Liver (tissue), 9 donors: ENCODE data around the gene LIM2. TPM values are rescaled to one million over a fixed set of nuclear protein-coding genes. Genes with fewer than 3 reads are reported as not detected.

Experiments used
- DNase-seq: peaks from one replicate; pipeline ENCODE4 v3.0.0-alpha.2; 2017; ENCODE audit warnings: low spot score
- H3K27ac ChIP-seq, 2 donors: one replicate each; pipeline ENCODE4 v1.7.0; 2013; ENCODE audit warnings: inconsistent platforms in 2 of 2, low read length in 2 of 2, control low read depth in 1 of 2, low read depth in 1 of 2, mild to moderate bottlenecking in 1 of 2
- H3K27me3 ChIP-seq, 4 donors: one replicate each; pipeline versions ENCODE4 v1.6.1 to v1.7.0; 2013; ENCODE audit warnings: low read length in 3 of 4, inconsistent platforms in 1 of 4, mild to moderate bottlenecking in 1 of 4, moderate library complexity in 1 of 4; ENCODE audit not compliant: control insufficient read depth in 4 of 4, insufficient read depth in 4 of 4
- H3K36me3 ChIP-seq, 4 donors: one replicate each; pipeline versions ENCODE4 v1.6.1 to v1.7.0; 2013; ENCODE audit warnings: low read length in 3 of 4, mild to moderate bottlenecking in 3 of 4, low read depth in 1 of 4, moderate library complexity in 1 of 4; ENCODE audit not compliant: control insufficient read depth in 4 of 4, insufficient read depth in 3 of 4
- H3K4me1 ChIP-seq, 4 donors: one replicate each; pipeline versions ENCODE4 v1.6.1 to v1.7.0; 2013; ENCODE audit warnings: low read length in 3 of 4, mild to moderate bottlenecking in 3 of 4, moderate library complexity in 1 of 4; ENCODE audit not compliant: control insufficient read depth in 4 of 4, insufficient read depth in 4 of 4
- H3K4me3 ChIP-seq, 3 donors: one replicate each; pipeline versions ENCODE4 v1.6.1 to v1.7.0; 2013; ENCODE audit warnings: low read length in 3 of 3, control low read depth in 1 of 3, low read depth in 1 of 3, mild to moderate bottlenecking in 1 of 3
- H3K9ac ChIP-seq, 2 donors: one replicate each; pipeline ENCODE4 v1.7.0; 2013; ENCODE audit warnings: low read length in 2 of 2, mild to moderate bottlenecking in 2 of 2, moderate library complexity in 2 of 2, control low read depth in 1 of 2, low read depth in 1 of 2
- H3K9me3 ChIP-seq, 4 donors: one replicate each; pipeline versions ENCODE4 v1.6.1 to v1.7.0; 2013; ENCODE audit warnings: low read length in 3 of 4; ENCODE audit not compliant: control insufficient read depth in 4 of 4
- ATF3 ChIP-seq: IDR thresholded peaks from 2 replicates; pipeline ENCODE4 v1.6.1; 2016; ENCODE audit warnings: antibody characterized with exemption
- EGR1 ChIP-seq, 2 donors: IDR thresholded peaks; 2 replicates each; pipeline ENCODE4 v1.6.1; 2016 to 2018; ENCODE audit warnings: antibody characterized with exemption in 2 of 2, low read depth in 2 of 2
- FOXA1 ChIP-seq: IDR thresholded peaks from 2 replicates; pipeline ENCODE4 v1.6.1; 2016; ENCODE audit warnings: antibody characterized with exemption
- FOXA2 ChIP-seq: IDR thresholded peaks from 2 replicates; pipeline ENCODE4 v1.6.1; 2016; ENCODE audit warnings: antibody characterized with exemption
- GABPA ChIP-seq, 2 donors: IDR thresholded peaks in 1 of 2; conservative IDR thresholded peaks in 1 of 2; 2 replicates each; pipeline ENCODE4 v1.6.1; 2016; ENCODE audit warnings: antibody characterized with exemption in 2 of 2, mild to moderate bottlenecking in 1 of 2, moderate library complexity in 1 of 2
- HNF4A ChIP-seq, 2 donors: conservative IDR thresholded peaks; 2 replicates each; pipeline ENCODE4 v1.6.1; 2016; ENCODE audit warnings: antibody characterized with exemption in 2 of 2, mild to moderate bottlenecking in 2 of 2
- HNF4G ChIP-seq: IDR thresholded peaks from 2 replicates; pipeline ENCODE4 v1.6.1; 2016; ENCODE audit warnings: antibody characterized with exemption
- JUND ChIP-seq, 2 donors: IDR thresholded peaks; 2 replicates each; pipeline ENCODE4 v1.6.1; 2016; ENCODE audit warnings: antibody characterized with exemption in 2 of 2
- NR2F2 ChIP-seq: IDR thresholded peaks from 2 replicates; pipeline ENCODE4 v1.6.1; 2016; ENCODE audit warnings: antibody characterized with exemption
- RAD21 ChIP-seq, 2 donors: IDR thresholded peaks; 2 replicates each; pipeline ENCODE4 v1.6.1; 2016; ENCODE audit warnings: antibody characterized with exemption in 2 of 2, mild to moderate bottlenecking in 2 of 2
- REST ChIP-seq: IDR thresholded peaks from 2 replicates; pipeline ENCODE4 v1.6.1; 2016; ENCODE audit warnings: antibody characterized with exemption, mild to moderate bottlenecking
- RXRA ChIP-seq, 2 donors: IDR thresholded peaks; 2 replicates each; pipeline ENCODE4 v1.6.1; 2017 to 2018; ENCODE audit warnings: antibody characterized with exemption in 2 of 2, mild to moderate bottlenecking in 1 of 2
- SP1 ChIP-seq: IDR thresholded peaks from 2 replicates; pipeline ENCODE4 v1.6.1; 2018; ENCODE audit warnings: antibody characterized with exemption, mild to moderate bottlenecking
- TAF1 ChIP-seq: conservative IDR thresholded peaks from 2 replicates; pipeline ENCODE4 v1.6.1; 2016; ENCODE audit warnings: antibody characterized with exemption, mild to moderate bottlenecking
- YY1 ChIP-seq: IDR thresholded peaks from 2 replicates; pipeline ENCODE4 v1.6.1; 2016; ENCODE audit warnings: antibody characterized with exemption, mild to moderate bottlenecking
- WGBS: extraction: QIAGEN DNeasy Blood & Tissue Kit; methylation state at CpG from one replicate; pipeline ENCODE4 v1.1.7; 2013; 5-methylcytosine and 5-hydroxymethylcytosine counted together
- polyA plus RNA-seq, 2 donors: library from polyadenylated mRNA; stranded (reverse) in 1 of 2; unstranded in 1 of 2; fragments of 200-250 nt in 1 of 2; fragments of >200 nt in 1 of 2; fragmentation: Nextera tagmentation in 1 of 2; extraction: Ambion mirVana in 1 of 2; gene quantifications; one replicate each; pipeline versions ENCODE4 v1.2.1 to v1.2.3, GENCODE V29; 2013 to 2015
- total RNA-seq, 2 donors: library from RNA; depleted of rRNA; stranded (reverse); fragments of >200 nt; gene quantifications; one replicate each; pipeline ENCODE4 v1.2.3, GENCODE V29; 2014
- TF ChIP-seq, protein P1 (sequence below): fragments of 150-350 bp; IDR thresholded peaks from 2 replicates; pipeline ENCODE4 v1.5.1; 2017; ENCODE audit warnings: improper control_type of control experiment, low read depth, low read length; ENCODE audit not compliant: missing input control
- TF ChIP-seq, protein P2 (sequence below): IDR thresholded peaks from 2 replicates; pipeline ENCODE4 v1.6.1; 2016; ENCODE audit warnings: antibody characterized with exemption
- TF ChIP-seq, protein P3 (sequence below): IDR thresholded peaks from 2 replicates; pipeline ENCODE4 v1.6.1; 2016; ENCODE audit warnings: antibody characterized with exemption
- donor health status: healthy.
- donor health status: healthy.
- donor health status: healthy.
- donor health status: healthy.
- donor health status: healthy.

LIM2 gene, protein sequence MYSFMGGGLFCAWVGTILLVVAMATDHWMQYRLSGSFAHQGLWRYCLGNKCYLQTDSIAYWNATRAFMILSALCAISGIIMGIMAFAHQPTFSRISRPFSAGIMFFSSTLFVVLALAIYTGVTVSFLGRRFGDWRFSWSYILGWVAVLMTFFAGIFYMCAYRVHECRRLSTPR
- total RNA-seq (not detected), polyA plus RNA-seq (not detected)

DNA sequence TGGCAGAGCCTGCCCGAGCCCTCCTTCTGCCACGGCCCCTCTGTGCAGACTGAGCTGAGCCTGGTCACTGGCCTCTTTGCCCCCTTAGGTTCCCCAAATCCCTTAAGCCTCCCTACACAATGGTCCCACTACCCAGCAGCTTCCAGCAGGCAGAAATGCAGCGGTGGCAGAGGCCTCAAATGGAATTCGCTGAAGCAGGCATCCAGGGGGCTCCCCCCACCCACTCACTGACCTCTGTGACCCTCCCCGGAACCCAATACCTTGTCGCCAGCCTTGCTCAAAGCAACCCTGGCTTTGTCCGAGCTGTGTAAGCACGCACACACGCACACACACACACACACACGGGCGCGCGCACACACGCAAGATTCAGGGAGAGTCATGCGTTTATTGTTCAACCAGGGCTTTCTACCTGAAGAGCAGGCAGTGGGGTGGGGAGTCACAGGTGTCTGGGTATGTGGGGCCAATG is at the start of gene LIM2:
LIM2 (minus strand) TSS at position 51 of the 466 bp plus-strand sequence. CDS start 531 bp downstream, outside the sequence.
- Histone ChIP-seq H3K27me3 (no peaks in the 10 kb centered on the region), H3K4me1 (no peaks in the 10 kb centered on the region), H3K9me3 (no peaks in the 10 kb centered on the region), H3K9ac (no peak within 1 kb of the TSS), H3K27ac (no peak within 1 kb of the TSS), H3K4me3 (no peak within 1 kb of the TSS), H3K36me3 (no peaks in the 10 kb centered on the region)
- no peak for DNase-seq
- no peak for TF ChIP-seq RAD21 (IDR thresholded peaks at IDR 0.05)
- TF ChIP-seq HNF4A (conservative IDR thresholded peaks at IDR 0.05) = no peak
- TF ChIP-seq RXRA (IDR thresholded peaks at IDR 0.05) = no peak
- TF ChIP-seq ATF3 = no peak
- TF ChIP-seq YY1 = no peak
- TF ChIP-seq NR2F2 = no peak
- WGBS = 89% methylated on average over 15 of the region's 15 CpGs

DNA sequence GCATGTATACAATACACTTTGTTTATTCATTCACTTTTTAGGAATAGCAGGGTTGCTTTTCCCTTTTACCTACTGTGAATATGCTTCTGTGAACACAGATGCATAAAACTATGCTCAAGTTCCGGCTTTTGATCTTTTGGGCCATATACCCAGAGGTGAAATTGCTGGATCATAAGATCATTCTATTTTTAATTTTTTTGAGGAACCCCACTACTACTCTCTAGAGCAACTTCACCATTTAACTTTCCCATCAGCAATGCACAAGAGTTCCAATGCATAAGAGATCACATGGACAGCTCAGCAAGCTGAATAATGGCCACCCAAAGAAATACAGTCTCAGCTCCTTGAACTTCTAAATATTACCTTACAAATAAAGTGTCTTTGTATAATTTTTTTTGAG is 46.7 kb upstream of the LIM2 start:
- Histone ChIP-seq H3K4me1 (peaks cover 2 to 10% (median 6%) of the 10 kb centered on the region in 4 donors), H3K27ac (no peak overlapping the region), H3K9ac (no peak overlapping the region), H3K36me3 (no peaks in the 10 kb centered on the region), H3K27me3 (no peaks in the 10 kb centered on the region), H3K9me3 (no peaks in the 10 kb centered on the region), H3K4me3 (no peak overlapping the region)
- WGBS = 72% methylated on average over 1 of the region's 1 CpG
- TF ChIP-seq, protein P1, sequence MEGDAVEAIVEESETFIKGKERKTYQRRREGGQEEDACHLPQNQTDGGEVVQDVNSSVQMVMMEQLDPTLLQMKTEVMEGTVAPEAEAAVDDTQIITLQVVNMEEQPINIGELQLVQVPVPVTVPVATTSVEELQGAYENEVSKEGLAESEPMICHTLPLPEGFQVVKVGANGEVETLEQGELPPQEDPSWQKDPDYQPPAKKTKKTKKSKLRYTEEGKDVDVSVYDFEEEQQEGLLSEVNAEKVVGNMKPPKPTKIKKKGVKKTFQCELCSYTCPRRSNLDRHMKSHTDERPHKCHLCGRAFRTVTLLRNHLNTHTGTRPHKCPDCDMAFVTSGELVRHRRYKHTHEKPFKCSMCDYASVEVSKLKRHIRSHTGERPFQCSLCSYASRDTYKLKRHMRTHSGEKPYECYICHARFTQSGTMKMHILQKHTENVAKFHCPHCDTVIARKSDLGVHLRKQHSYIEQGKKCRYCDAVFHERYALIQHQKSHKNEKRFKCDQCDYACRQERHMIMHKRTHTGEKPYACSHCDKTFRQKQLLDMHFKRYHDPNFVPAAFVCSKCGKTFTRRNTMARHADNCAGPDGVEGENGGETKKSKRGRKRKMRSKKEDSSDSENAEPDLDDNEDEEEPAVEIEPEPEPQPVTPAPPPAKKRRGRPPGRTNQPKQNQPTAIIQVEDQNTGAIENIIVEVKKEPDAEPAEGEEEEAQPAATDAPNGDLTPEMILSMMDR = no peak
- TF ChIP-seq HNF4A (conservative IDR thresholded peaks at IDR 0.05) (no peak), RXRA (IDR thresholded peaks at IDR 0.05) (no peak), ATF3 (no peak), RAD21 (IDR thresholded peaks at IDR 0.05) (no peak), HNF4G (no peak), YY1 (no peak), GABPA (IDR thresholded peaks at IDR 0.05 in 1 of 2, conservative IDR thresholded peaks at IDR 0.05 in 1 of 2) (no peak), EGR1 (IDR thresholded peaks at IDR 0.05; ENCODE audit: low read depth in 2 of 2) (no peak), REST (no peak), NR2F2 (no peak), FOXA1 (no peak), SP1 (no peak), JUND (IDR thresholded peaks at IDR 0.05) (no peak), FOXA2 (no peak), TAF1 (no peak)
- TF ChIP-seq, protein P2, sequence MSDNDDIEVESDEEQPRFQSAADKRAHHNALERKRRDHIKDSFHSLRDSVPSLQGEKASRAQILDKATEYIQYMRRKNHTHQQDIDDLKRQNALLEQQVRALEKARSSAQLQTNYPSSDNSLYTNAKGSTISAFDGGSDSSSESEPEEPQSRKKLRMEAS = no peak
- TF ChIP-seq, protein P3, sequence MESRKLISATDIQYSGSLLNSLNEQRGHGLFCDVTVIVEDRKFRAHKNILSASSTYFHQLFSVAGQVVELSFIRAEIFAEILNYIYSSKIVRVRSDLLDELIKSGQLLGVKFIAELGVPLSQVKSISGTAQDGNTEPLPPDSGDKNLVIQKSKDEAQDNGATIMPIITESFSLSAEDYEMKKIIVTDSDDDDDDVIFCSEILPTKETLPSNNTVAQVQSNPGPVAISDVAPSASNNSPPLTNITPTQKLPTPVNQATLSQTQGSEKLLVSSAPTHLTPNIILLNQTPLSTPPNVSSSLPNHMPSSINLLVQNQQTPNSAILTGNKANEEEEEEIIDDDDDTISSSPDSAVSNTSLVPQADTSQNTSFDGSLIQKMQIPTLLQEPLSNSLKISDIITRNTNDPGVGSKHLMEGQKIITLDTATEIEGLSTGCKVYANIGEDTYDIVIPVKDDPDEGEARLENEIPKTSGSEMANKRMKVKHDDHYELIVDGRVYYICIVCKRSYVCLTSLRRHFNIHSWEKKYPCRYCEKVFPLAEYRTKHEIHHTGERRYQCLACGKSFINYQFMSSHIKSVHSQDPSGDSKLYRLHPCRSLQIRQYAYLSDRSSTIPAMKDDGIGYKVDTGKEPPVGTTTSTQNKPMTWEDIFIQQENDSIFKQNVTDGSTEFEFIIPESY = no peak
- DNase-seq = no peak
